IPS-18c (cell line): ENCODE measurements around the gene GPR4.
A peak's percentile ranks its signal among the peaks of the same experiment; 100 is the strongest.

Source experiments
- H3K4me3 ChIP-seq: 2 replicates; pipeline ENCODE4 v1.7.0; 2013; ENCODE audit warnings: low read depth, mild to moderate bottlenecking, low read length, moderate library complexity; ENCODE audit not compliant: insufficient read depth
- H3K9me3 ChIP-seq: one replicate; pipeline ENCODE4 v1.6.1; 2013; ENCODE audit warnings: mild to moderate bottlenecking, low read length, moderate library complexity; ENCODE audit not compliant: control insufficient read depth, insufficient read depth

The GPR4 gene

DNA sequence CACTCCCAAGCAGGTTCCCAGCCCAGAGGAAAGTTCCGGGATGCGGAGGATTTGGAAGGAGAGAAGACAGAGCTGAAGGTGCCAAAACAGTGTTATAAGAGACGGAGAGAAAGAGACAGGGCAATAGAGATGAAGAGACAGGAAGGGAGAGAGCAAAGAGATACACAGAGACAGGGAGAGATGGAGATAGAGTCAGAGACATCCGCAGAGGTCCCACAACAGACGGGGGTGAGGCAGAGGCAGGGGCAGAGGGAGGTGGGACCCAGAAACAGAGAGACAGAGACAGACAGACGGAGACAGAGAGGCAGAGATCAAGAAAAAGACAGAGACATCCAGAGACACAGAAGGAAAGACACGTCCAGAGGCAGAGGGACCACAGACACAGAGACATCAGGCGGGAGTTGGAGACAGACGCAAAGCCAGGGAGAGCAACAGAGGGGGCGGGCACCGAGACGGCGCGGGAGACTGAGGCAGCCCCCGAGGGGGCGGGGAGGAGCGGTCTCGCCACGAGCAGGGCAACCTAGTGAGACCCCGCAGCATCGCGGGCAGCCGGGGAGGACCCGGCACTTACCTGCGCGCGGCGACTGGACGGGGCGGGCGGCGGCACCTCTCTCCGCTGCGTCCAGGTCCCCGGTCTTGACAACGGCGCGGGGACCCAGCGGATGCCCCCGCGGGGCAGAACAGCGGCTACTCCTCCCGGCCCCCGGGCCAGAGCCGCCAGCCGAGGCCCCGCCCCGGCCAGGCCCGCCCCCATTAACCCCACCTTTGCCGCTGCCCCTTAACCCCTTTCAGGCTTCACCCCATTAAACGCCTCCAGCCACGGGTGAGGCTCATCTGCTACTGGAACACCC is at the start of gene GPR4:
Gene GPR4, minus strand, starts transcription at position 689 of the 851 bp plus-strand sequence. CDS start 10,346 bp downstream, outside the sequence.
- Histone ChIP-seq H3K4me3 (peak within 1 kb of the TSS; percentile 34; the same call in 1 of the 2 replicates), H3K9me3 (no peaks in the 10 kb centered on the region)

GRCh38 chr19:45650722-45651121 is 48.7 kb upstream of the GPR4 start:
- Histone ChIP-seq H3K4me3 (no peak overlapping the region), H3K9me3 (no peaks in the 10 kb centered on the region)

DNA sequence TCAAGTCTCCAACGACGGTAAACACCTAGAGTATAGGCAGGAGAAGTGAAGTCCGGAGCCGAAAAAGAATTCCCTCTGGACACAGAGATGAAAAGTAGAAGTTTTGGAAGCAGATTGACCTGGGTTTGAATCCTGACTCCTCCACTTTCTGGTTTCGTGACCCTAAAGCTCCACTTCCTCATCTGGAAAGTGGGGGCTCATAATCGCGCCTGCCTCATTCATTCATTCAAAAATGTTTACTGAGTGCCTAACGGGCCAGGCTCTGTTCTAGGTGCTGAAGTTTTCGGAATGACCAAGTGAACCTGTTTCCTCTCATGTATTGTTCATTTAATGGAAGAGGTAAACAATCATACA is 44.3 kb upstream of the GPR4 start:
- H3K9me3 ChIP-seq: no peaks in the 10 kb centered on the region
- H3K4me3 ChIP-seq: peak overlapping the region; percentile 48; the same call in 1 of the 2 replicates

DNA sequence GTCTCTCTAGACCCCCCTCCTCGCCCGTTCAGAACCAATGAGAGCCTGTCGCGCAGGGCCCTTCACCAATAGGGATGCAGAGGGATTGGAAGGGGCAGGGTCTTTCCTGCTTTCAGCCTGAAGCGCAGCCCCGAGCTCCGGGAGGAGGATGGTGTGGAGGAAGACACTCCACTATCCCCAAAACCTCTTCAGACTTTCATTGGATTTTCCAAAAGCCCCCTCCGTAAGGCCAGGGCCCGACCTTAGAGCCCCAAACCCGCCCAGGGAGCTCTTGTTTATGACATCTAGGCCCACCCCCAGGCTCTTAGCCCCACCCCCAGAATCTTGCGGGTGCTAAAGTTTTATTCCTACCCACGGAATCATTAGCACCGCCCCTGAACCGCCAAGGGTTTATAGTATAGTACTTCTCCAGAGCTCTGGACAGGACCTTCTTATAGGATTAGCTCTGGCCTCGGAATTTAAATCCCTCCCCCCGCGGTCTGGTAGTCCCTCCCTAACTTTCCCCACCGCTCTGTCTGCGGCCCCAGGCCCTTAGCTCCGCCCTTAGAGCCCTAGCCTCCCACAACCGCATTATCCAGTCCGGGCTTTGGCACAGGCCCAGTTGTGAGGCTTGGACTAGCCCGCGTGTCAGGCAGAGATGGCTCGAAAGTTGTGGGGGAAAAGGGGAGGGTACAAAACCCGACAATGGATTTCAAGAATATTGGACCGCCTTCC is 43.8 kb upstream of the GPR4 start:
- peak overlapping the region; percentile 48 for H3K4me3 ChIP-seq
- no peaks in the 10 kb centered on the region for H3K9me3 ChIP-seq

GRCh38 chr19:45645068-45645630 is 43.1 kb upstream of the GPR4 start:
- H3K9me3 ChIP-seq: no peaks in the 10 kb centered on the region
- peak overlapping the region; percentile 48; the same call in 1 of the 2 replicates for H3K4me3 ChIP-seq

- peak overlapping the region; percentile 84 for H3K4me3 ChIP-seq
- H3K9me3 ChIP-seq: no peaks in the 10 kb centered on the region
These were observed 42.1 kb upstream of the GPR4 start for GRCh38 chr19:45643927-45644771.

GRCh38 chr19:45643024-45643926 is 41.3 kb upstream of the GPR4 start:
- no peaks in the 10 kb centered on the region for H3K9me3 ChIP-seq
- peak overlapping the region; percentile 84 for H3K4me3 ChIP-seq

GRCh38 chr19:45641274-45642105 is 39.5 kb upstream of the GPR4 start:
- peak overlapping the region; percentile 54 for H3K4me3 ChIP-seq

DNA sequence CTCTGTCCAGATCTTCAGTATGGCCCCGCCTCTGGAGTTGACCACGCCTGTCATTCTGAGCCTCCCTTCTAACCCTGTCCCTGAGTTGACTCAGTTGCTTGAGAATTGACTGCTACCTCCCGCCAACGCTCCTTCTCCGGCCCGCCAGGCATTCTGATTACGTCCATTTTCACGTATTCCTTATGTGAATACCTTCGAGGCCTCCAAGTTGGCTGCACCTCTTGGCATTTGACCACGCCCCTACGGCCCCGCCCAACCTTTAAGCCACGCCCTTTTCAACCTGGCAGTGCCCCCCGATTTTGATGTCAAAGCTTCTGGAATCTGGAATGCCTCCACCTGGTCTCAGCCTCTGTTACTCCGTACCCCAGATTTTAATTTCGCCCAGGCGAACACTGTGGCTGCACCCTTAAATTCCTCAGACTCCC is 38.8 kb upstream of the GPR4 start:
- H3K9me3 ChIP-seq: no peaks in the 10 kb centered on the region
- H3K4me3 ChIP-seq: peak overlapping the region; percentile 54; the same call in 1 of the 2 replicates

More at GRCh38 chr19:45641274-45642105, 39.5 kb upstream of the GPR4 start:
- no peaks in the 10 kb centered on the region for H3K9me3 ChIP-seq

DNA sequence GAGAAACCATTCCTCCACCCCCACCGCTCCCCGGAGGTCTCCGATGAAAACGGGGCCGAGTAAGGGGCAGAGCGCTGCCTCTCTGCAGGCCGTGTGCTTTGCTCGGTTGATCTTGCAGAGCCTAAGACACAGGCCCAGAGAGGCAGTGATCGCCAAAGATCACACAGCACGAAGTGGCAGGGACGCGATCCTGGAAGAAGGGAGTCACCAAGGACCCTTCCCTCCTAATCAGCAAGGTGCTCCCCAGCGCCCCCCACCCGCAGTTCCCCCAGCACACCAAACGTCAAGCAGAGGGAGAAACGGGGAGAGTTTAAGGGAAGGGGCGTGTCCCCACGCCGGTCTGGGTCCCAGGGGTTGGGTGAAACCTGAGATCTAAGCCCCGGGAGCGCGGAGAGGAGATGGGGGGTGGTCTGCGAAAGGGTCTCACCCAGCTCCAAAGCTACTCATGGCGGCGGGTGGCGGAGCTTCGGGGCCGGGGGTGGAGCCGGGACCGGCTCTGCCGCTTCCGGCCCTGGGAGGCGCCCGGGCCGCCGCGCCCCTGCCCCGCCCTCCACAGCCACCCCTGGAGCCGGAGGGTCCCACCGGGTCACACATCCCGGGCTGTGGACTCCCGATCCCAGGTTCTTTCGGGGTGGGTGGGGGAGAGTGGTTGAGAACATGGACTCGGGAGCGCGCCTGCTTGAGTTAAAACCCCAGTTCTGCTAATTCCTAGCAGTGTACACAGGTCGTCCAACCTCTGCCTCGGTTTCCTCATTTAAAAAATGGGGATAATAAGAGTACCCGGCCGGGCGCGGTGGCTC is 37.1 kb upstream of the GPR4 start, which contains the start of gene EML2:
Gene EML2, minus strand, starts transcription at position 468 of the 800 bp plus-strand sequence. Its CDS starts 21 bp downstream, at position 447.
- no peaks in the 10 kb centered on the region for H3K9me3 ChIP-seq
- peak within 1 kb of the TSS; percentile 62 for H3K4me3 ChIP-seq

GRCh38 chr19:45637890-45638667 is 36.1 kb upstream of the GPR4 start:
- Histone ChIP-seq H3K4me3 (peak overlapping the region; percentile 62; the same call in 1 of the 2 replicates), H3K9me3 (no peaks in the 10 kb centered on the region)

- Histone ChIP-seq H3K9me3 (no peaks in the 10 kb centered on the region), H3K4me3 (no peak overlapping the region)
These were observed 34.9 kb upstream of the GPR4 start for GRCh38 chr19:45636902-45637301.

- Histone ChIP-seq H3K4me3 (no peak overlapping the region), H3K9me3 (no peaks in the 10 kb centered on the region)
These were observed 34.3 kb upstream of the GPR4 start for GRCh38 chr19:45636275-45636674.
